HL-60 (cell line): Measurements from ENCODE around the gene ANKRD17.
A peak's percentile ranks its signal among the peaks of the same experiment; 100 is the strongest.

Experiments used
- DNase-seq, 2 experiments: peaks; one replicate each; pipeline ENCODE4 v3.0.0-alpha.2; 2010 to 2020; ENCODE audit warnings: low read depth in 1 of 2, low spot score in 1 of 2
- H3K27ac ChIP-seq: fragments of 250-450 bp; sonication (Bioruptor Pico); replicated peaks from 2 replicates; pipeline ENCODE4 v1.5.1; 2020; ENCODE audit warnings: mild to moderate bottlenecking, moderate library complexity
- H3K27me3 ChIP-seq: fragments of 250-450 bp; sonication (Bioruptor Pico); 2 replicates; pipeline ENCODE4 v1.5.1; 2021; ENCODE audit warnings: mild to moderate bottlenecking, moderate library complexity; ENCODE audit not compliant: insufficient read depth, poor library complexity, severe bottlenecking
- H3K4me3 ChIP-seq: replicated peaks from 2 replicates; pipeline ENCODE4 v1.5.1; 2011; ENCODE audit warnings: mild to moderate bottlenecking, control low read depth, low read length; ENCODE audit not compliant: insufficient read depth
- GABPA ChIP-seq: IDR thresholded peaks from 2 replicates; pipeline ENCODE4 v1.6.1; 2012; ENCODE audit warnings: low read depth
- POLR2AphosphoS5 ChIP-seq: IDR thresholded peaks from 2 replicates; pipeline ENCODE4 v1.6.1; 2012; ENCODE audit warnings: low read depth
- SPI1 ChIP-seq: IDR thresholded peaks from 2 replicates; pipeline ENCODE4 v1.6.1; 2012; ENCODE audit warnings: low read depth, mild to moderate bottlenecking, borderline replicate concordance
- TF ChIP-seq, protein P1 (sequence below): IDR thresholded peaks from 2 replicates; pipeline ENCODE4 v1.6.1; 2012; ENCODE audit warnings: low read depth; ENCODE audit not compliant: insufficient replicate concordance
- TF ChIP-seq, protein P2 (sequence below): IDR thresholded peaks from one replicate; pipeline ENCODE4 v1.5.1; 2011; ENCODE audit warnings: low read length, control low read depth, inconsistent platforms; ENCODE audit not compliant: insufficient read depth

Gene ANKRD17

DNA sequence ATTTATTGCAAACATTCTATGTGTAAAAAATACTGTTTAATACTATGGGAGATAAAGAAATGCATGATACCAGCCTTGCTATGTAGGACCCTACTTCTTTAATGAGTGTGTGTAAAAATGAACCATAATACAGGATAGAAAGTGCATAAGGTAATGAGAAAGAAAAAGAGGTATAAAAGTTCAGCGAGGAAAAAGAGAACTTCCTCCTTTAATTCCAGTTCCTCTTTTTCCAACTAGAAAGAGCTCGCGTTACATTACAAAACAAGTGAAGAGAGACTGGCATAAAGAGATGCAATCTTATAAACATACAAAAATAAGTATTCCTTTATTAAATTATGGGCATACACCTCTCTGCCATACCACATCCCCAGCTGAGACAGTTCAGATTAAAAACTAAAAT, 77.4 kb downstream of the ANKRD17 start:
- DNase-seq, result peak in 1 of 2 experiments; percentile 9
- H3K27me3 ChIP-seq, result no peaks in the 10 kb centered on the region

DNA sequence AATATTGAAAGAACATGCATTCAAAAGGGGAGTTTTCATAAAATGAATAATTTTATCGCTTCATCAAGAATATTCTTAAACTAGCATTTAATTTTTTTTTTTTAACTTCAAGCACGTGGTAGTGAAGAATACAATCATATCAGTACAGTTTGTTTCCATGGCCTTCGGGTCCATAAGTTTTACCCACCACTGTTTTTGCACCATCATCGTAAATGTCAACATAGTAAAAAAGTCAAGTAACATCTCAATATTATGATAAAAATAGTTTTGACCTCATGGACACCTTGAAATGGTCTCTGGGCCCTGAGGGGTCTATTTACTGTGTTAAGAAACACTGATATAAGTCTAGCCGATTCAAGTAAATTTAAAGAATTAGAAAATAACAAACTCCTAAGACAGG, 80.2 kb downstream of the ANKRD17 start:
- Histone ChIP-seq H3K4me3 (no peak overlapping the region), H3K27ac (no peak overlapping the region), H3K27me3 (no peaks in the 10 kb centered on the region)
- TF ChIP-seq SPI1 (no peak), POLR2AphosphoS5 (no peak), GABPA (no peak)
- TF ChIP-seq, protein P1, sequence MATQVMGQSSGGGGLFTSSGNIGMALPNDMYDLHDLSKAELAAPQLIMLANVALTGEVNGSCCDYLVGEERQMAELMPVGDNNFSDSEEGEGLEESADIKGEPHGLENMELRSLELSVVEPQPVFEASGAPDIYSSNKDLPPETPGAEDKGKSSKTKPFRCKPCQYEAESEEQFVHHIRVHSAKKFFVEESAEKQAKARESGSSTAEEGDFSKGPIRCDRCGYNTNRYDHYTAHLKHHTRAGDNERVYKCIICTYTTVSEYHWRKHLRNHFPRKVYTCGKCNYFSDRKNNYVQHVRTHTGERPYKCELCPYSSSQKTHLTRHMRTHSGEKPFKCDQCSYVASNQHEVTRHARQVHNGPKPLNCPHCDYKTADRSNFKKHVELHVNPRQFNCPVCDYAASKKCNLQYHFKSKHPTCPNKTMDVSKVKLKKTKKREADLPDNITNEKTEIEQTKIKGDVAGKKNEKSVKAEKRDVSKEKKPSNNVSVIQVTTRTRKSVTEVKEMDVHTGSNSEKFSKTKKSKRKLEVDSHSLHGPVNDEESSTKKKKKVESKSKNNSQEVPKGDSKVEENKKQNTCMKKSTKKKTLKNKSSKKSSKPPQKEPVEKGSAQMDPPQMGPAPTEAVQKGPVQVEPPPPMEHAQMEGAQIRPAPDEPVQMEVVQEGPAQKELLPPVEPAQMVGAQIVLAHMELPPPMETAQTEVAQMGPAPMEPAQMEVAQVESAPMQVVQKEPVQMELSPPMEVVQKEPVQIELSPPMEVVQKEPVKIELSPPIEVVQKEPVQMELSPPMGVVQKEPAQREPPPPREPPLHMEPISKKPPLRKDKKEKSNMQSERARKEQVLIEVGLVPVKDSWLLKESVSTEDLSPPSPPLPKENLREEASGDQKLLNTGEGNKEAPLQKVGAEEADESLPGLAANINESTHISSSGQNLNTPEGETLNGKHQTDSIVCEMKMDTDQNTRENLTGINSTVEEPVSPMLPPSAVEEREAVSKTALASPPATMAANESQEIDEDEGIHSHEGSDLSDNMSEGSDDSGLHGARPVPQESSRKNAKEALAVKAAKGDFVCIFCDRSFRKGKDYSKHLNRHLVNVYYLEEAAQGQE, result no peak
- TF ChIP-seq, protein P2, sequence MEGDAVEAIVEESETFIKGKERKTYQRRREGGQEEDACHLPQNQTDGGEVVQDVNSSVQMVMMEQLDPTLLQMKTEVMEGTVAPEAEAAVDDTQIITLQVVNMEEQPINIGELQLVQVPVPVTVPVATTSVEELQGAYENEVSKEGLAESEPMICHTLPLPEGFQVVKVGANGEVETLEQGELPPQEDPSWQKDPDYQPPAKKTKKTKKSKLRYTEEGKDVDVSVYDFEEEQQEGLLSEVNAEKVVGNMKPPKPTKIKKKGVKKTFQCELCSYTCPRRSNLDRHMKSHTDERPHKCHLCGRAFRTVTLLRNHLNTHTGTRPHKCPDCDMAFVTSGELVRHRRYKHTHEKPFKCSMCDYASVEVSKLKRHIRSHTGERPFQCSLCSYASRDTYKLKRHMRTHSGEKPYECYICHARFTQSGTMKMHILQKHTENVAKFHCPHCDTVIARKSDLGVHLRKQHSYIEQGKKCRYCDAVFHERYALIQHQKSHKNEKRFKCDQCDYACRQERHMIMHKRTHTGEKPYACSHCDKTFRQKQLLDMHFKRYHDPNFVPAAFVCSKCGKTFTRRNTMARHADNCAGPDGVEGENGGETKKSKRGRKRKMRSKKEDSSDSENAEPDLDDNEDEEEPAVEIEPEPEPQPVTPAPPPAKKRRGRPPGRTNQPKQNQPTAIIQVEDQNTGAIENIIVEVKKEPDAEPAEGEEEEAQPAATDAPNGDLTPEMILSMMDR, result no peak
- no peak for DNase-seq

More for the DNA sequence above, 77.4 kb downstream of the ANKRD17 start:
- TF ChIP-seq, protein P2, result no peak
- TF ChIP-seq SPI1, result peak; percentile 99
- no peak for TF ChIP-seq GABPA
- no peak overlapping the region for H3K4me3 ChIP-seq
- peak overlapping the region; percentile 13; the same call in 1 of the 2 replicates for H3K27ac ChIP-seq

DNA sequence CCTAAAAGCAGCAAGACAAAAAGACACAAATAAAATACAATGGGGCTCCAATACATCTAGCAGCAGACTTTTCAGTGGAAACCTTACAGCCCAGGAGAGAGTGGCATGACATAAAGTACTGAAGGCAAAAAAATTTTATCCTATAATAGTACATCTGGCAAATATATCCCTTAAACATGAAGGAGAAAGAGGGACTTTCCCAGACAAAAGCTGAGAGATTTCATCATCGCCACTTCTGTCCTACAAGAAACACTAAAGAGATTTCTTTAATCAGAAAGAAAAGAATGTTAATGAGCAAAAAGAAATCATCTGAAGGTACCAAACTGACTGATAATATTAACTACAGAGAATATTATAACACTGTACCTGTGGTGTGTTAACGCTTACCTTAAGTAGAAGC, 86.4 kb downstream of the ANKRD17 start:
- no peak overlapping the region for H3K27ac ChIP-seq

More for the DNA sequence above, 86.4 kb downstream of the ANKRD17 start:
- Histone ChIP-seq H3K27me3 (no peaks in the 10 kb centered on the region), H3K4me3 (no peak overlapping the region)
- TF ChIP-seq GABPA, result no peak
- TF ChIP-seq, protein P1, result no peak
- TF ChIP-seq, protein P2, result no peak
- TF ChIP-seq SPI1, result no peak
- no peak for TF ChIP-seq POLR2AphosphoS5
- no peak for DNase-seq
